GM21381 (cell line): ENCODE results near the gene CD84.
"Not testable (repeated sequence)": the region's sequence is repeated elsewhere in the genome, so short reads cannot be mapped to it uniquely, and the experiment has no call there.

ENCODE experiments used
- ATAC-seq: cut with Tn5 transposase; IDR thresholded peaks from one replicate; pipeline ENCODE4 v1.9.1; 2021; ENCODE audit warnings: mild to moderate bottlenecking, moderate library complexity; ENCODE audit not compliant: unreplicated experiment

Gene CD84

DNA sequence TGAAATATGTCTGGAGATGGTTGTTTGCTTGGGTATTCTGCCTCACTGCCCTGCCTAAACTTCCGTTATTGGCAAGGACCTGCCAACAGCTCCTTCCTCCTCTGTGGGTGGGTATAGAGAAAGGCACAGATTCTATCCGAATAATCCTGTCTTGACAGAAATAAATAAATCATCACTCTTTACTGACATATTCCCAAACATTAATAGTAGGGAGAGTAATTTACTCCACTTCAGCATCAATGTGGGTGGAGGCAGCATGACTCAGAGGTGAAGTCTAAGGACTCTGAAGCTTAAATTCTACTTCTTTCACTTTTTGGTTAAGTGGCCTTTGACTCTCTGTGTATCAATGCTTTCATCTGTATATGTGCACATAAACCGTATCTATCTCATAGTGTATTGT, 2.9 kb downstream of the CD84 start:
- ATAC-seq, result no peak

DNA sequence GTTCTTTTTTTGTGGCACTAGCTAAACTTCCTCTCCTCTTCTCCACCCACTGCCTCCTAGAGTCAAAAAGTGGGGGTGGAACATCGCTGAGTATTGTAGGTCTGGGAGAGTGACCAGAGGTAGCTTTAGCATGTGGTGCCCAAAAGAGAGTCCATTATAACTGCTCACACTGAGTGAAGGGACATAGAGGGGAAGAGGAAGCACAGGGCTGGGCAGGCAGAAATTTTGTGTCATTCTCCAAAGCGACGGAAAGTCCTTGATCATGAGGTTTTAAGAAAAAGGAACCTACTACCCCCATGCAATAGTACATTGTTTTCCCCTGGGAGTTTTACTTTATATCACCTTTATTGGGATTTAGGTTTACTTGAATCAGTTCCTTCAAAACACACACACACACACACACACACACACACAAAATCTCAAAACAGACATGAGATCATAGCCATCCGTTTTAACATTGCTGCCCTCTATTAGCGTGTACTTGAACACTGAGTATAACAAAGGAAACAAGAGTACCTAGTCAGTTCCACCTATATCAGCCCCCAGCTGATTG, 4.1 kb downstream of the CD84 start:
- ATAC-seq, result no peak

DNA sequence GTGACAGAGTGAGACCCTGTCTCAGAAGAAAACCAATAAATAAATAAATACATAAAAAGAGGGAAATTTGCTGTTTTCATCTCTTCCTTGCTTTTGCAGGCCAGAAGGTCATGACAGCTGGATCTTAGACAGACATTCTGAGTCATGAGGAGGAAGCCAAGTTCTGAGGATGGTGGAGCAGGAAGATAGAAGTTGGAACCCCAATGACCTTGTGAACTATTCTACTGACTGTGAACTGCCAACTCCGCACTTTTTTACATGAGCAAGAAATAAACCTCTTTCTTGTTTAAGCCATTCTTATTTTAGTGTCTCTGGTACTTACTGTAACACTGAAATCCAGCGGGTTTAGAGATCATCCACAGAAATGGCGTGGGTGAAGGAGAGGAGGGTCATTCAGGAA, 8.5 kb downstream of the CD84 start:
- ATAC-seq, result no peak

DNA sequence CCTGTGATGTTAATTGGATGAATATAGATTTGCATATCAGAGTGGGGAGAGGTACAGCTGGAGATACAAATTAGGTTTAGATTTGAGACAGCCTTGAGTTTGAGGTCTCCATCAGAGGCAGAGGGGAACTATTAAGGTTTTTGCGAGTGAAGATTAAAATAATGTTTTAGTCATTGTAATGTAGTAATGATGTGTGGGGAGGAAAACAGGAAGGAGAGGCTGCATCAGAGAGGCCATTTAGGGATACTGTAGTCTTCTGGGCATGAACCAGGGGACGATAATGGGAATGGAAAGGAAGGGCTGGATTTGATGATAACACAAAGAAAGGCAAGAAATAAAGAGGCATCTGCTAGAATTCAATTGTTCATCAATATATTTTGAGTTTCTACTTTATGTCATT, 9.5 kb downstream of the CD84 start:
- no peak for ATAC-seq

- no peak for ATAC-seq
Observed at GRCh38 chr1:160567858-160568682, 11.2 kb downstream of the CD84 start.

DNA sequence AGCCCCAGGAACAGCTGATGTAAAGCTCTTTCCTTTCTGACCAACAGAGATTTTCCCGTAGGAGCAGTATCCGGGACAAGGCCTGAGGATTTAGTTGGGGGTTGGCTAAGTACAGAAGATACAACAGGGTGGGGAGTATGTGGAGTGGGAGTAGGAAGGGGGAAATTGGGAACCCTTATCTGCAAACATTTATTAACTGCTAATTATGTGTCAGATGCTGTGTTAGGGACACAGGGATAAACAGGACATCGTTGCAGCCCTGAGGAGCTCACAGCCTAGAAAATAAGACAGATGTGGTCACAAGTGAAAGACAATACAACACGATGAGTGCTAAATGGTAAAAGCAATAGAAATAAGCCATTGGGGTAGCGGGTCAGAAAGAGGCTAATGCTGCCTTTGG, 12.0 kb downstream of the CD84 start:
- ATAC-seq, result no peak

GRCh38 chr1:160565564-160565963, 13.7 kb downstream of the CD84 start:
- no peak for ATAC-seq

GRCh38 chr1:160563230-160563629, 16.1 kb downstream of the CD84 start:
- not testable (repeated sequence) for ATAC-seq

DNA sequence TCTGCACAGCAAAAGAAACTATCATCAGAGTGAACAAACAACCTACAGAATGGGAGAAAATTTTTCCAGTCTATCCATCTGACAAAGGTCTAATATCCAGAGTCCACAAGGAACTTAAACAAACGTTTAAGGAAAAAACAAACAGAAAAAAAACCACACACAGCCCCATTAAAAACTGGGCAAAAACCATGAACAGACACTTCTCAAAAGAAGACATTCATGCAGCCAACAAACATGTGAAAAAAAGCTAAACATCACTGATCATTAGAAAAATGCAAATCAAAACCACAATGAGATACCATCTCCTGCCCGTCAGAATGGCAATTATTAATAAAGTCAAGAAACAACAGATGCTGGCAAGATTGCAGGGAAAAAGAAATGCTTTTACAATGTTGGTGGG, 16.6 kb downstream of the CD84 start:
- ATAC-seq, result not testable (repeated sequence)

- ATAC-seq, result no peak
Observed at GRCh38 chr1:160560806-160561205, 18.5 kb downstream of the CD84 start.

DNA sequence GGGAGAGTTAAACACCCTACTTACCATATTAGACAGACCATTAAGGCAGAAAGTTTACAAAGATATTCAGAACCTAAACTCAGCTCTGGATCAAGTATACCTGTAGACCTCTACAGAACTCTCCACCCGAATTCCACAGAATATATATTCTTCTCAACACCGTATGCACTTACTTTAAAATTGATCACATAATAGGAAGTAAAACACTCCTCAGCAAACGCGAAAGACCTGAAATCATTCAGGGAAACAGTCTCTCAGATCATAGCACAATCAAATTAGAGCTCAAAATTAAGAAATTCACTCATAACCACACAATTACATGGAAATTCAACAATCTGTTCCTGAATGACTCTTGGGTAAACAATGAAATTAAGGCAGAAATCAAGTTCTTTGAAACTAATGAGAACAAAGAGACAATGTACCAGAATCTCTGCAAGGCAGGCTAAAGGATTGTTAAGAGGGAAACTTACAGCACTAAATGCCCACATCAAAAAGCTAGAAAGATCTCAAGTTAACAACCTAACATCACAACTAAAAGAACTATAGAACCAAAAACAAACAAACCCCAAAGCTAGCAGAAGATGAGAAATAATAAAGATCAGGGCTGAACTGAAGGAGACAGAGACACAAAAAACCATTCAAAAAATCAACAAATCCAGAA, 19.1 kb downstream of the CD84 start:
- no peak for ATAC-seq

- not testable (repeated sequence) for ATAC-seq
Observed at GRCh38 chr1:160559437-160559836, 19.9 kb downstream of the CD84 start.

- no peak for ATAC-seq
Observed at GRCh38 chr1:160558660-160559380, 20.5 kb downstream of the CD84 start.

DNA sequence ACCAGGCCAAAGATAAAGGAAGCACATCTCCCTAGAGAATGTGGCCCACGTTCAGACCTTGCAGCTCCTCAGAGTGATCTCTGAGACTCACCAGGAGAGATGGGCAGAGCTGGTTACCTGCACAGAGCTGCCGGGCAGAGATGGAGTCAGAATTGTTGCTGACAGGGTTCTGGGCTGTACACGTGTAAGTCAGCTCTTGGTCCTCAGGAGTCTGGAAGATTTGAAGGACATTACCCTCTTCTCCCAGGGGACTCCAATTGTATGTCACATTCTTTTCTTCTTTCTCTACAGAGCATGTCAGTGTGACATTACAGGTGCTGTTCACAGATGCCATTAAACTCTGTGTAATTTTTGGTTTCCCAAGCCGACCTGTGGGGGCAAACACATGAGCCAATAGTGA, 25.5 kb downstream of the CD84 start:
- no peak for ATAC-seq

GRCh38 chr1:160552425-160552824, 26.9 kb downstream of the CD84 start:
- ATAC-seq, result no peak

DNA sequence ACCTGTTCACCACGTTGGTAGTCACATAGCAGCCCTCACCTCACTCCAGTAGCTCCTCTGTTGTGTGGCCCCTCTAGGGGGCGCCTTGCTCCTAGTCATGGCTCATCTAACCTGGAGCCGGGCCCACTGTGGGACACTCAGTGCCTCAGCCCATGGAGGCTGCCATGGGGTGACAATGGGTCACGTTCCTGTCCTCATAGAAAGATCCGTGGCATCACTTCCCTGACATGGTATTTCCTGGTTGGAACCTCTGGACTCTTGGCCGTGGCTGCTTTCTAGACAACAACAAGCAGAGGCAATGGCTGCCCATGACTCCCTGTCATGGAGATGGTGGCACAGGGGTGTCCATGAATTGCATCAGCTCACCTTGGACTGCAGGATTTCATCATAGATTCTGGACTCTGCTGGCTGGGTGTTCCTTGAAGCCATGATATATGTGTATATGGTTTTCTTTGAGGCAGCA, 28.7 kb downstream of the CD84 start:
- no peak for ATAC-seq

- ATAC-seq, result no peak
Observed at GRCh38 chr1:160549665-160550006, 29.7 kb downstream of the CD84 start.

DNA sequence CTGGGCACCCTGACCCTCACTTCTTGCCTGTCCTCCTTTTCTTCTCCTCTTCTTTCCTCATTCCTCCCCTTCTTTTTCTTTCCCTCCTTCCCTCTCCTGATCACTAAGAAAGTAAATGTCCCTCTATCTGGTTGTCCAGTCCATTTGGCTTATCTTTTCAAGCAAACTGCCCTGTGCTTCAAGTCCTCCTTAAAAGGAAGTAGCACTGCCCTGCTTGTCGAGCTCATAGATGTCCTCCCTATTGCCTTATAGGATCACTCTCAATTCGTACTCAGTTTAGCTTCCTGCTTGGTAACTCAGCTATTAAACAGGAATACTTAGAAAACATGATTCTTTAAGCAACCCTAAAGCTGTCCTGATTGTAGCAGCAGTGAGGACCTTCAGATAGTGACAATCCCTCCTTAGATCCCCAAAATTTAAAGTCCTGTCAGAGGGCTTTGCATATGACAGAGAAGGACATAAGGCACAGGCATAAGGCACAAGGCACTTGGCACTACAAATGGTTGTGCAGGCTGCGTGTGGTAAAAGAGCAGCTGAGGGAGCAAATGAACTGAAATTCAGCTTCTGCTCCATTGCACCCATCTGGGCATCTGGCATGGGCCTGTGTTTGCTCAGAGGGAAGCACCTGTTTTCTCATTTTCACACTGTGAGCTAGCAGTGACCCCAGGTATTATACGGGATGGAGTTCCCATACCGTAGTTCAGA, 30.2 kb downstream of the CD84 start:
- ATAC-seq, result no peak

- ATAC-seq, result no peak
Observed at GRCh38 chr1:160548183-160548582, 31.1 kb downstream of the CD84 start.

- no peak for ATAC-seq
Observed at GRCh38 chr1:160547422-160547821, 31.9 kb downstream of the CD84 start.

- no peak for ATAC-seq
Observed at GRCh38 chr1:160546942-160547341, 32.4 kb downstream of the CD84 start.
